Measurements from ENCODE around the gene DENND1A.

DENND1A gene

DNA sequence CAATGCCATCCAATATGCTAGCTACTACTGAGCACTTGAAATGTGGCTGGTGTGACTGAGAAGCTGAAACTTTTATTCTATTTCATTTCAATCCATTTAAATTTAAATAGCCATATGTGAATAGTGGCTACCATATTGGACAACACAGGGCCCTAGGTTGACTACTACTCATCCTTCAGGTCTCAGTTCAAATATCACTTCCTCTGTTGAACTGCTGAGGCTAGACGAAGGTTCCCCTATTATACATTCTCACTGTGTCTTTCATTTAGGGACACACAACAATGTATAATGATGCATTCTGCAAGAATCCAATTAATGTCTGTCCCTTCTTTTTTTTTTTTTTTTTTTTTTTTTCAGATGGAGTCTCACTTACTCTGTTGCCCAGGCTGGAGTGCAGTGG is 365.3 kb downstream of the DENND1A start:
- H3K4me3 ChIP-seq (ENCODE audit: low read depth, low read length), result no peak overlapping the region
- TF ChIP-seq, protein P1, sequence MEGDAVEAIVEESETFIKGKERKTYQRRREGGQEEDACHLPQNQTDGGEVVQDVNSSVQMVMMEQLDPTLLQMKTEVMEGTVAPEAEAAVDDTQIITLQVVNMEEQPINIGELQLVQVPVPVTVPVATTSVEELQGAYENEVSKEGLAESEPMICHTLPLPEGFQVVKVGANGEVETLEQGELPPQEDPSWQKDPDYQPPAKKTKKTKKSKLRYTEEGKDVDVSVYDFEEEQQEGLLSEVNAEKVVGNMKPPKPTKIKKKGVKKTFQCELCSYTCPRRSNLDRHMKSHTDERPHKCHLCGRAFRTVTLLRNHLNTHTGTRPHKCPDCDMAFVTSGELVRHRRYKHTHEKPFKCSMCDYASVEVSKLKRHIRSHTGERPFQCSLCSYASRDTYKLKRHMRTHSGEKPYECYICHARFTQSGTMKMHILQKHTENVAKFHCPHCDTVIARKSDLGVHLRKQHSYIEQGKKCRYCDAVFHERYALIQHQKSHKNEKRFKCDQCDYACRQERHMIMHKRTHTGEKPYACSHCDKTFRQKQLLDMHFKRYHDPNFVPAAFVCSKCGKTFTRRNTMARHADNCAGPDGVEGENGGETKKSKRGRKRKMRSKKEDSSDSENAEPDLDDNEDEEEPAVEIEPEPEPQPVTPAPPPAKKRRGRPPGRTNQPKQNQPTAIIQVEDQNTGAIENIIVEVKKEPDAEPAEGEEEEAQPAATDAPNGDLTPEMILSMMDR (IDR thresholded peaks at IDR 0.05; ENCODE audit: control insufficient read depth, extremely low read depth, insufficient read depth), result no peak
- DNase-seq (ENCODE audit: low read depth), result no peak

DNA sequence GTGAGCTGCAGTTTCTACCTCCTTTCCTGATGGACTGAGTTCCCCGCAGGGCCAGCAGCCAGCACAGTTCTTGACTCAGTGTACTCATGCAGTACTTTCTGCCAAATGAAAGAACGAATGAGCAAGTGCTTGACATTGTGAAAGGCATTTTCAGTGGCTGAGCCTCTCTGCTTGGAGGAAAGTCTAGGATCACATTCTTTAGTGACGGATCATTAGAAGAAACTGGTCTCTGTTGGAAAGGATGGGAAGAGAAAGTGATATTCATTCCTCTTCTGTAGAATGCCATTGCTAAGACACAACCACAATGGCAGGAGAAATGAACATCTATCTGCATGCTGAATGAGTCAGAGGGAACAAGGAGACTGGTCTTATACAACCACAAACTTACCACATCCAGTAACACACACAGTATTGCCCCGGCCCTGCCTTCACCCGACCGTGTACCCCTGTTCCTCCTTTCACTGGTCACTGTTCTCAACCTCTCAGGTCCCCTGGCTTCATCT is 367.0 kb downstream of the DENND1A start:
- no peak overlapping the region for H3K4me3 ChIP-seq (ENCODE audit: low read depth, low read length)
- TF ChIP-seq, protein P1 (IDR thresholded peaks at IDR 0.05; ENCODE audit: control insufficient read depth, extremely low read depth, insufficient read depth), result no peak
- no peak for DNase-seq (ENCODE audit: low read depth)

DNA sequence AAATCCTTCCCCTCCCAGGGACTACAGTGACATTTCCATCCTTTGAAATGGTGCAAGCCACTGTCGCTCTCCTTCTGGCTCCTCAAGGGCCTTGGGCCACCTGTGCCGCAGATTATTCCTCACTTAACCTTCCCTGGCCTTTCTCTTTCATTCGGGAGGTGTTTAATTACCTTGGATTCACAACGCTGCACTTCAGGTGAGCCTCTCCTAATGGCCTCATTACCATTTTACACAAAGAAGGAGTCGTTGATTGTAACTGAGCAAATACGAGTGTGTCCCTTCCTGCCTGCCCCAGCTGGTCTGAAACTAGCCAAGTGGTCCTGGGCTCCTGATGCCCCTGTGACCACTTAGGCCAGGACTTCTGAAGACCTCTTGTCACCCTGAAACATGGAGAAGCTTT is 368.9 kb downstream of the DENND1A start:
- DNase-seq (ENCODE audit: low read depth), result no peak
- no peak overlapping the region for H3K4me3 ChIP-seq (ENCODE audit: low read depth, low read length)
- TF ChIP-seq, protein P1 (IDR thresholded peaks at IDR 0.05; ENCODE audit: control insufficient read depth, extremely low read depth, insufficient read depth), result no peak

DNA sequence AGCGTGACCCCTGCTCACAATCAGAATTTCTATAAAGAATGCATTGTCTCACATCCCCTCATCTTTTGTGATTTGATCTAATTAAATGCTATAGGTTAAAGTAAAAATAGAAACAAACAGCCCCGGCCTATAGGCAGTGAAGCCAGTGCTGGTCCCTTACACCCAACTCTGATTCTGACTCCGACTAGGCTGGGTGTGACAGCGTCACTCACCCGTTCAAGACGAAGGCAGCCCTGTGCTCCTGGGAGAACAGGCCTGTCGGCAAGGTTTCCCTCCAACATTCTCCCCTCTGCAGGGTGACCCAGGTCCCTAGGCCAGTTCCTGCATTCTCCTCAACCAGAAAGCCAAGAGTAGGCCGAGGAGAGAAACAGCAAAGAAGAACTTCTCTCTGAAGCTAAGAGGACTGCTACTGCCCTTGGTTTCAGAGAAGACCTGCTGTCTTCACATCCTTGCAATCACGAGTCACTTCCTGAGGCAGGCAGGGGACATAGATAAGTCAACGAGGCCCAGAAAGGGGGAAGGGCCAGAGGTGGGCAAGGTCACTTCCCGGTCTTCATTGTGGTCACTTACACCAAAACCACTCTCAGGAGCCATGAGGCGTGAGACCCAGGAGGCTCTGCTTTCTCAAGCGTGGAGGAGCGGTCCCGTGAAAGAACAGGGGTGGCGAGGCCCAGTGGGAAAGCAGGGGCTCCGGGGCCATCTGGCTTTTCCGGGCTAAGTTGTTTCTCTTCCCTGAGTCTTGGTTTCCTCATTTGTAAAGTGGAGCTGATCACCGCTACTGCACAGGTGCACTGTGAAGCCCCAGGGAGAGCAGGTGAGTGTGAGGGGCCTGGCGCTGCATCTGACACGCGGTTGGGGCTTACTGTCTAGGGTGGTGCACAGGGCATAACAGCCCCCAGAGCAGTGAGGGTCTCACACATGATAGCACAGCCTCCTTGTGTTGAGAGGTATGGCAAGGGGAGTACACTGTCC is 373.2 kb downstream of the DENND1A start:
- TF ChIP-seq, protein P1 (IDR thresholded peaks at IDR 0.05; ENCODE audit: control insufficient read depth, extremely low read depth, insufficient read depth), result no peak
- no peak for DNase-seq (ENCODE audit: low read depth)
- H3K4me3 ChIP-seq (ENCODE audit: low read depth, low read length), result no peak overlapping the region

DNA sequence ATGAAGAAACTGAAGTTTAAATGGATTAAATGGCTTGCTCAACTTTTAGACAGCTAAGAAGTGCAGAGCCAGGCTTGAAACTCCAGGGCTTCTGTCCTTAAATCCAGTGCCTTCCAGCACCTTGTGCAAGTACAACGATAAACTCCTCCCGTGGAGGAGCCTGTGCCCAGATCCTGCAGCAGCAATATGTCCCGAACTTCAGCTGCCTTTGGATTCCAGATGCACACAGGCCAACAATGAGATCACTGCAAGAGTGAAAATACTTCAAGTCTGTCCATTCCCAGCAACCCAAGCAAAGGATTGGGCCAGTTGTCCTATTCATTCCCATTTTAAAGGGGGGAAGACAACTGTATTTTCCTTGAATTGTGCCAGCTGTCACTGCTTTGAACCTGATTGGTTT is 374.3 kb downstream of the DENND1A start:
- no peak overlapping the region for H3K4me3 ChIP-seq (ENCODE audit: low read depth, low read length)
- no peak for DNase-seq (ENCODE audit: low read depth)
- TF ChIP-seq, protein P1 (IDR thresholded peaks at IDR 0.05; ENCODE audit: control insufficient read depth, extremely low read depth, insufficient read depth), result no peak

DNA sequence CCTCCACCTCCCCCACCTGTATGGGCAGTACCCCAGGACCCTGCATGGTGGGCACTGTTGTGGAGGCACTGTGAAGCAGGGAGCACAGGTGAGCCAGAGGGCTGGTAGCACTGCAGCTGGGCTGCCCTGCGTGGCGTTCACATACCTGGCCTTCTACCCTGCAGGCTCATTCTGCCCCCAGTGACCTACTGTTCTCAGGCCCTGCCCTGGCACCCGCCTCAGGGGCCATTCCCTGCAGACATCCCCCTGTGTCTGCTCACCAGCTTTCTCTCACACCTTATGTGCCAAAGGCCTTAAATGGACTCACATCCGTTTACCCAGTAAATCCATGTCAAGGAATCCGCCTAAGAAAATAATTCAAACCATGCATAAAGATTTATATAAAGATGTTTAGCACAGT is 377.4 kb downstream of the DENND1A start:
- DNase-seq (ENCODE audit: low read depth), result no peak
- TF ChIP-seq, protein P1 (IDR thresholded peaks at IDR 0.05; ENCODE audit: control insufficient read depth, extremely low read depth, insufficient read depth), result no peak
- no peak overlapping the region for H3K4me3 ChIP-seq (ENCODE audit: low read depth, low read length)

Measured in LNCaP clone FGC (cell line).